HG03045 (cell line): ENCODE measurements around the gene LHX2.
A peak's percentile ranks its signal among the peaks of the same experiment; 100 is the strongest.

Source experiments
- ATAC-seq: cut with Tn5 transposase; IDR thresholded peaks from one replicate; pipeline ENCODE4 v1.9.1; 2021; ENCODE audit warnings: mild to moderate bottlenecking, moderate library complexity; ENCODE audit not compliant: unreplicated experiment

Gene LHX2

DNA sequence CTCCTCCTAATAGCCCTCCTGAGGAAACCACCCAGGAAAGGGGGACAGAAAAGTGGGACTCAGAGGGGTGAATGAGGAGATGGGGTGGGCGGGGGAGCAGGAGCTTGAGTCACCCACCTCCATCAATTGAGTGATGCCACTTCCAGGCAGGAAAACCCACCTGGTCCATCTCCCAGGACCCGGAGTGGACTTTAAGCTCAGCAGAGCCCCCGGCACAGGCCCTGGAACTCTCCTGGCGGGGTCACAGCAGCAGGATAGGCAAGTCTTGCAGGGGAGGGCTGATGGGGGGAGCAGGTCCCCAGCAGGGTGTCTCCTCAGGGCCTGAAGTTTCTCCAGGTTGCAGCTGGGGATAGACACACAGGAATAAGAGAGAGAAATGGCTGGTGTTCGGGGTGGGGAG lies 40.8 kb downstream of the LHX2 start:
- no peak for ATAC-seq

DNA sequence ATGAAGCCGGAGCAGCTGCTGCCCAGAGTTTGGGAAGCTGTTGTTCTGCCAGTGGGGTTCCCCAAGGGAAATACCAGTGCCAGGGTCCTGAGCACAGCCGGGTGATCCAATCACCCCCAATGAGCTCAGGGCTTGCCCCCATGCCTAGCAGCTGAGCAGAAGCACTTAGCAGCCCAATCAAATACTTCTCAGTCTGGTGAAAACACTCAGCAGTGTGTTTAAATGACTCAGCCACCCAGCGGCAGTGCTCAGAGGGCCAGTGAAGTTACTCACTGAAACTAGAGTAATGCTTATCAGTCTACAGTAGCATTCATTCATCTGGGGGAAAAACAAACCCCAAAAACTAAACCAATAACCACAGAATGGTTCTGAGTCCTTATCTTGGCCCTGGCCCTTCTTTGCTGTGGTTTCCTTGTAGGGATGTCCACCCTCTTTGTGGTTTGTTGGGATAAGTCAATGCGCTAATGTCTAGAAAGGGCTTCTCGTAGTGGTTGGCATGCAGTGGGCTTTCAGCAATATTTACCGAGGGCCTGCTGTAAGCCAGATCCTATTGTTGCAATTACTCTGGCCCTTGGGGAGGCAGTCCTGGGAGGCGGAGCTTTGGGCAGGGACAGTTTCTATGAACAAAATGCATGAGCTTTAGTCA lies 43.1 kb downstream of the LHX2 start:
- peak; percentile 92 for ATAC-seq

DNA sequence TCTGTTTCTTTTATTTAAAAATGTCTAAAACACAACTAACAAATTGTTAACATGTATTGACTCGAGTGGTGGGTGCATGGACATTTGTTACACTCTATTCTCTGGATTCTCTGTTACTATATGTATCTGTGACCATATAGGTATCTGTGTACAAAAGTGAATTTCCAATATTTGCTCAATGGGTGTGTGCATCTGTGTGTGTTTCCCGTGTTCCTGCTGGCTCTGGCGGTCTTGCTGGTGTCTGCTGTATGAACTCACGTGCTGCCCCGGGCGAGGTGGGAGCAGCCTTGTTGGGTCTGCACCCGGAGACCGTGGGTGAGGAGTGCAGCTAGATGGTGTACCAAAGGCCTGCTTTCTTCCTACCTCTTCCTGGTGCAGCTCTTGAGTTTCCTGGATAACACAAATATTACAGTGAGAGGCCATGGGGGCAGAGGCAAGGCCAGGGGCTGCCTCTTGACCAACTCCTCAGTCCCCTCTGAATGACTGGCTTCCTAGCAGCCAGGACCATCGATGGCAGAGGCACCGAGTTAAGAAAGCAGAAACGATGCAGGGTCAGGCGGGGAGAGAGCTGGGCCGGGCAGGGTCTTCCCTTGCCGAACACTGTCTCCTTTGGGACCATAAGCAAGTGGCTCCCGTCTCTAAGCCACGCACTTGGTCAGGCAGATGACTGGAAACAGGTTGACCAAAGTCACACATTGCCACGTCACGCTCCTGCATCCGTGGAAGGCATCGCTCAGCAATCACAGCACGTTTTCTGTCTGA lies 49.5 kb downstream of the LHX2 start:
- ATAC-seq: no peak

DNA sequence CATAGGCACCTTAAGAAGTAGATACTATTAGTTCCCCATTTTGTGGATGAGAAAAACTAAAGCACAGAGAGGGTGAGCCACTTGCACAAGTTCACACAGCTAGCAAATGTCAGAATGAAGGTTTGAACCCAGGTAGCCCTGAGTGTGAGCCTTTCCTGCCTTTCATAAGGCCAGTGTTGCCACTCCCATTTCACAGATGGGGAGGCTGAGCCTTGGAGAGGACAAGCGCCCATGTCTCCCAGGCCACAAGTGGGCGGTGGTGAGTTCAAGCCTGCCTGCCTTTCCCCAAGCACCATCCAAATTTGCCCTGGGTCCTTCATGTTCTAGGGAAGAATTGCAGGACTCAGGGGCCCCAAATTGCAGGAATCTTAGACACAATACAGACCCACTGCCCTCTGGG lies 50.6 kb downstream of the LHX2 start:
- ATAC-seq: no peak

DNA sequence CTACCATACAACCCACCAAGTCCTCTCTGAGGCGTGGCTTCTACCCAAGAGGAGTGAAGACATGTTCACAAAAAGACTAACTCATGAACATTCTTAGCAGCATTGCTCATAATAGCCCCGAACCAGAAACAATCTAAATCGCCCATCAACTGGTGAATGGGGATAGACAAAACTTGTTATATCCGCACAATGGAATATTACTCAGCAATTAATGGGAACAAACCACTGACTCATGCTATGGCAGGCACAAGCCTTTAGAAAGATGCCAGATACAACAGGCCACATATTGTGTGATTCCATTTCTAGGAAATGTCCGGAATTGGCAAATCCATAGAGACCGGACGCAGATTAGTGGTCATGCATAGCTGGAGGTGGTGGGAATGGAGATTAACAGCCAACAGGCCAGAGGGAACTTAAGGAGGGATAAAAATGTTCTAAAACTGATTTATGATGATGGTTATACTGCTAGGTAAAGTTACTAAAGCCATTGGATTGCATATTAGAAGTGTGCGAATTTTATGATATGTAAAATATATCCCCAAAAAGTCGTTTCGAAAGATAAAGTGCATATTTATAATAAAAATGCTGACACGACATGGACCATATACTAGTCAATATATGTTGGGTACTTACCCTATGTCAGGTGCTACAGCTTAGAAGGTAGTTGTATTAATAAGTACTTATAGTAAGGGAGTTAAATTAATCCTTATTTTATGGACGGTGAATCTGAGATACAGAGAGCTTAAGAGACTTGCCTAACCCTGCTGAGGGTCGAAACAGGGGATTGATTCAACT lies 55.4 kb downstream of the LHX2 start:
- no peak for ATAC-seq

DNA sequence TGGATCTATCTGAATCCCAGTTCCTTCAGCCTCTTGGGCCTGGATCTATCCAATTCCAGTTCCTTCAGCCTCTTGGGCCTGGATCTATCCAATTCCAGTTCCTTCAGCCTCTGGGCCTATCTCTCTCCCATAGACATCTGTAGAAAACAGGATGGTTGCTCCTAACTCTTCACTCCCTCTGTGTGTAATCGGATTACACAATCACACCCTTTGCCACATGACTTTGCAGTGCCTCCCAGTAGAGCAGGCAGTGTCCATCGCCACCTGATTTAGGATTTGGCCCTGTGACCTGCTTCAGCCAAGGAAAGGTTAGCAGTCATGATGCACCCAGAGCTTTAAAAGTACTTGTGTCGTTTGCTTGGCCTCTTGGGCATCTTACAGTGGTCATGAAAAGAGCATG lies 56.7 kb downstream of the LHX2 start:
- ATAC-seq: no peak

DNA sequence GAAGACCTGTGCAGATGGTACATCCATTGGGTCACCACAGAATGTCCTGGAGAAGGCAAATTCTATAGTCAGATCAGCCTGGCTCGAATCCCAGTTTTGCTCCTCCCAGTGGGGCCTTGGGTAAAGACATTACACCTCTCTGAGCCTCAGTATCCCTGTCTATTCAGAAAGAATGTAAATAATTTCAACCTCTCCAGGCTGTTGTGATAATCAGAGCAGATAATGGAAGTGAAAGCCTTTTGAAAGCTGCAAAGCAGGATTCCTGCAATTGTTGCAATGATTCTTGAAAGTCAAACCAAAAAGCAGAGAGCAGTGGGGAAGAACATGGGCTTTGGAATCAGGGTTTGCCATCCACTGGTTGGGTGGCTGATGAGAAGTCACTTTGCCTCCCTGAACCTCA lies 63.2 kb downstream of the LHX2 start:
- no peak for ATAC-seq

DNA sequence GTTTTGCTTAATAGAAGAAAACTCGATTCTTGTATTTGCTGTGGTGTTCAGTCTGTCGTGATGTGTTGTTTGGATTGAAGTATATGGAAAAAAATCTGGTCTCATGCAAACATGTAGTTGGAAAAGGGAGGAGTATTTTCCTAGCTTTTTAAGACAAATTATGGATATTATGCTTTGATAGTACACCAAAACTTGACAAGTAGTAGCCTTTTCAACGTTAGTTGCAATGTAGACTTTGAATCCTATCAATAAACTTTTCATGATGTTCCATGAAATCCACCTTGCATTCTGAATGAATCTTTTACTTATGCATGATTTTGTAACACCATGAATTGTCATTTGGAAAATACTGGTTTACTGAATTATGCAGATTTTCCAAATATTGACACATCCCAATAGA lies 64.2 kb downstream of the LHX2 start:
- no peak for ATAC-seq

DNA sequence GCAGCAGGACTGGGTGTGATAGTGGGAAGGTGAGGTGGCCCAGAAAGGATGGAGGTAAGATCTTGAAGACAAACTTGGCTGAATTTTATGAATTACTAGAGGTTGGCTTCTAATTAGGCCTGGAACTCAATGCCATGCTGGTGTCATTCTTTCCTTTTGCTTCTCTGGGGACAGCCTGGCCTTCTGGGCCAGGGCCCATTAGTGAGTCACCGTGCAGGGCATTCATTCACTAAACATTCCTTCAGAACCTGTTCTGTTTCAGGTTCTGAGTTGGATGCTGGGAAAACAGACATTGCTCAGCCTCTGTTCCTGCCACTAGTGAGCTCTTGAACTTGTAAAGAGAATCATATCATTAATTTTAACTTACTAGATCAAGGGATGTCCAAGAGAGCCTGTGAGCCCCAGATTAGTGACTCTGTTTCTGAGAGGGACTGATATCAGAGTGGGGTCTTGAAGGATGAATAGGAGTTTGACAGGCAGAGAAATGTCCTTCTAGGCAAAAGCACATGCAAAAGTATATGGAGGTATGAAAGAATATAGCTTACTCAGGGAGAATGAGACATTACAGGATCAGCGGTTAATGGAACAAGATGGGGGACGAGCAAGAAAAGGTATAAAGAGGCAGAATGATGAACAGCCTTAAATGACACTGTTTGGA lies 66.5 kb downstream of the LHX2 start:
- ATAC-seq: no peak

DNA sequence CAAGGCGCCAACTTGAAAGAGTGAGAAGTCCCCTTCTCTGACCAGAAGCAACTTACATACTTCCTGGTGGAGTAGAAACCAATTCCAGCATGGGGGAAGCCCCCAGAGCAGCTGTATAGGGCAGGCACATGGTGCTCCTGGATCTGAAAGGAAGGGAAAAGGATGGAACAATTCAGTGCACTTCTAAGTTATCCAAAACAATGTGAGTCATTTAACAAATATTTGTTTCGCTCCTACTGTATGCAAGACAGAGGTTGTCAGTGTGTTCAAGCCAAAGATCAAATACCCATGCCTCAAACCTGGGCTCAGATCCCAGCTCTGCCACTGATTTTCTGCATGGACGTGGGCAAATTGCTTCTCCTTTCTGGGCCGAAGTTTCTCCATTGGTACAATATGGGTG lies 67.1 kb downstream of the LHX2 start:
- ATAC-seq: no peak

DNA sequence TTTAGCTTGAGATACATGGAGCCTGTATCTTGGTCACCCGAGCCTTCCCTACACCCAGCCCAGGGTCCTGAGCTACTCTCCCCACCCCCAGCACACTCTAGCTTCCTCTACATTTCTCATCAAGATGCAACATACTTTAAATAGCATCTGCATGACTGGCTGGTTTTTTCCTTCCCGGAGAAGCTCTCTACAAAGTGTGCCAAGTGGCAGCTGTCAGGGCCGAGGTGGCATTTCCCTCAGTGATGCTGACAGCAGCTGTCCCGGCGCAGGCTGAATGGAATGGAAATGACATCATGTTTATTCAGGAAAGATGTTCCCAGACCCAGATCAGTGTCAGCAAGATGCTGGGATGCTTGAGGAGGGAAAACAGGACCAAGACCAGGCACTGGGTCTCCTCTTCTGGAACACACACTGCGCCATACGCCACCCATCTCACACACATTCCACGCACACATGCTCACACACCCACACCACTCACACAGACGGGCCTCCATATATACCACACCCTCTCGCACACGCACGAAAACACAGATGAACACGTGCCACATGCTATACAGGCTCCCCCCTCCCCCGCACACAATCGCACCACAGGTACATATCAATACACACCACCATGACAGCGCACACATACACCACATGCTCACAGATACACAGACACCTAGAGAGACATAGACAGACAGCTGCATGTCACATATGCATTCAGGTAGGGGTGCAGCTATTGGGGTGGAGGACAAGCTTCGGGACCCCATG lies 67.8 kb downstream of the LHX2 start:
- no peak for ATAC-seq

DNA sequence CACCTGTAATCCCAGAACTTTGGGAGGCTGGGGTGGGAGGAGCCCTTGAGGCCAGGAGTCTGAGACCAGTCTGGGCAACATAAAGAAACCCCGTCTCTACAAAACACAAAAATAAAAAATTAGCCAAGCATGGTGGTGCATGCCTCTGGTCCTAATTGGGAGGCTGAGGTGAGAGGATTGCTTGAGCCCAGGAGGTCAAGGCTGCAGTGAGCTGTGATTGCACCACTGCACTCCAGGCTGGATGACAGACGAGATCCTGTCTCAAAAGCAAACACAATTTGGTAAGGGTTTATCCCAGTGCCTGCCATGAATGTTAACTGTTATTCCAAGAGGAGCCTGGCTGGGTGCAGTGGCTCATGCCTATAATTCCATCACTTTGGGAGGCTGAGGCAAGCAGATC lies 71.1 kb downstream of the LHX2 start:
- ATAC-seq: no peak
